OCI-LY7 (cell line): ENCODE measurements around the gene TMOD3. TPM values are rescaled to one million over a fixed set of nuclear protein-coding genes. Genes with fewer than 3 reads are reported as not detected.

Experiments
- BruUV-seq: library from RNA; stranded (reverse); fragments of 400-500 nt; replicated peaks from 2 replicates; lab custom pipeline; 2021; lab: Mats Ljungman, UMichigan
- CTCF ChIA-PET: fragments of 300-600 bp; sonication (Branson Sonifier 250); formaldehyde crosslinking; loops from one replicate; lab custom pipeline; 2022; ENCODE audit warnings: antibody characterized with exemption; ENCODE audit not compliant: unreplicated experiment; lab: Charles Lee
- POLR2A ChIA-PET: fragments of 300-600 bp; sonication (Branson Sonifier 250); formaldehyde crosslinking; loops from one replicate; lab custom pipeline; 2022; ENCODE audit warnings: antibody characterized with exemption; lab: Charles Lee
- DNase-seq: peaks from one replicate; pipeline ENCODE4 v3.0.0-alpha.2; 2015; ENCODE audit warnings: low spot score
- H2AFZ ChIP-seq: fragments of 200-600 bp; sonication (generic), shearing (Covaris generic); 2 replicates; pipeline ENCODE4 v1.6.1; 2014; ENCODE audit warnings: mild to moderate bottlenecking, antibody characterized with exemption, low read length, moderate library complexity
- H3K27ac ChIP-seq: fragments of 200-600 bp; sonication (generic); 2 replicates; pipeline ENCODE4 v1.5.1; 2014; ENCODE audit warnings: mixed run types, low read depth, mild to moderate bottlenecking, moderate library complexity, low read length, inconsistent platforms; ENCODE audit not compliant: poor library complexity, severe bottlenecking
- H3K36me3 ChIP-seq: fragments of 200-600 bp; sonication (generic); 2 replicates; pipeline ENCODE4 v1.6.1; 2014; ENCODE audit warnings: mild to moderate bottlenecking, antibody characterized with exemption, low read length, moderate library complexity, mixed read lengths; ENCODE audit not compliant: insufficient read depth
- H3K4me1 ChIP-seq: fragments of 200-600 bp; sonication (generic); 2 replicates; pipeline ENCODE4 v1.5.1; 2014; ENCODE audit warnings: mild to moderate bottlenecking, low read length; ENCODE audit not compliant: insufficient read depth, poor library complexity, severe bottlenecking
- H3K4me2 ChIP-seq: fragments of 200-600 bp; sonication (generic); 2 replicates; pipeline ENCODE4 v1.6.1; 2014; ENCODE audit warnings: mild to moderate bottlenecking, low read length
- H3K4me3 ChIP-seq: fragments of 200-600 bp; sonication (generic); 2 replicates; pipeline ENCODE4 v1.5.1; 2014; ENCODE audit warnings: mild to moderate bottlenecking, low read depth, low read length; ENCODE audit not compliant: poor library complexity, severe bottlenecking
- H3K79me2 ChIP-seq: fragments of 200-600 bp; sonication (generic); 2 replicates; pipeline ENCODE4 v1.6.1; 2016; ENCODE audit warnings: low read depth, mild to moderate bottlenecking, low read length, moderate library complexity, mixed read lengths; ENCODE audit not compliant: insufficient read depth
- H3K9me2 ChIP-seq: fragments of 200-600 bp; sonication (generic); 2 replicates; pipeline ENCODE4 v1.6.1; 2016; ENCODE audit warnings: mild to moderate bottlenecking, low read length, mixed read lengths; ENCODE audit not compliant: insufficient read depth
- H3K9me3 ChIP-seq: fragments of 200-600 bp; sonication (generic); 2 replicates; pipeline ENCODE4 v1.6.1; 2014; ENCODE audit warnings: mild to moderate bottlenecking, mixed run types, low read length, mixed read lengths
- H4K20me1 ChIP-seq: fragments of 200-600 bp; sonication (generic); 2 replicates; pipeline ENCODE4 v1.6.1; 2014; ENCODE audit warnings: mild to moderate bottlenecking, antibody characterized with exemption, low read length, moderate library complexity, mixed read lengths; ENCODE audit not compliant: insufficient read depth
- EZH2phosphoT487 ChIP-seq: fragments of 200-600 bp; sonication (generic); IDR thresholded peaks from 2 replicates; pipeline ENCODE4 v1.6.1; 2018; ENCODE audit warnings: low read depth, borderline replicate concordance, mild to moderate bottlenecking, mixed run types, antibody characterized with exemption, low read length, moderate library complexity, mixed read lengths
- intact Hi-C: fragments of 100-400 bp; cut with micrococcal nuclease; formaldehyde crosslinking; loops from one replicate; pipeline ENCODE4 v1.10.0; 2022; ENCODE audit not compliant: unreplicated experiment
- total RNA-seq, 2 experiments: library from RNA; depleted of rRNA in 1 of 2; stranded (reverse); fragments of >200 nt in 1 of 2; shearing (Covaris generic) in 1 of 2; gene quantifications; 2 replicates each; pipeline ENCODE4 v1.2.3, GENCODE V29; 2014 to 2022
- TF ChIP-seq, protein P1 (sequence below): fragments of 200-600 bp; sonication (generic); conservative IDR thresholded peaks from 2 replicates; pipeline ENCODE4 v1.5.1; 2014; ENCODE audit warnings: mild to moderate bottlenecking, antibody characterized with exemption, low read length, moderate library complexity, mixed read lengths

The TMOD3 gene
- total RNA-seq, 2 experiments from 2014 or later = 17.4 to 30.5 TPM

DNA sequence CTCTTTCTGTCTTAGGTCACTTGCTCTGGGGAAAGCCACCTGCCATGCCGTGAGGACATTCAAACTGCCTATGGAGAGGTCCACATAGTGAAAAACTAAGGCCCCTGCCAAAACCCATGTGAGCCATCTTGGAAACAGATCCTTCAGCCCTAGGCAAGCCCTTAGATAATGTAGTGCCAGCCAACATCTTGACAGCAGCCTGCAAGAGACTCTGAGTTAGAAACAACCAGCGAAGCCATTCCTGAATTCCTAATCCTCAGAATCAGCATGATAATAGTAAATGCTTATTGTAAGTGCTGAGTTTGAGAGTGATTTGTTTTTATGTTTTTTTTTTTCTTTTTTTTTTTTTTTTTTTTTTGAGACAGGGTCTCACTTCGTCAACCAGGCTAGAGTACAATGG, 101.6 kb downstream of the TMOD3 start:
- ChIA-PET POLR2A (interaction anchor here (0.7 kb wide), 1 partner anchor 9 kb away, joined by 3 read pairs; no protein-coding TSS in a partner anchor), CTCF (no interaction called here)
- no peak overlapping the region for H2AFZ ChIP-seq
- no peaks in the 10 kb centered on the region for H4K20me1 ChIP-seq
- no peak overlapping the region for H3K4me3 ChIP-seq
- H3K4me1 ChIP-seq = peaks cover 10% of the 10 kb centered on the region
- H3K9me2 ChIP-seq = no peaks in the 10 kb centered on the region
- no peak overlapping the region for H3K27ac ChIP-seq
- no peak for DNase-seq
- H3K9me3 ChIP-seq = no peaks in the 10 kb centered on the region
- no peaks in the 10 kb centered on the region for H3K79me2 ChIP-seq
- BruUV-seq = no TSS peak
- TF ChIP-seq, protein P1, sequence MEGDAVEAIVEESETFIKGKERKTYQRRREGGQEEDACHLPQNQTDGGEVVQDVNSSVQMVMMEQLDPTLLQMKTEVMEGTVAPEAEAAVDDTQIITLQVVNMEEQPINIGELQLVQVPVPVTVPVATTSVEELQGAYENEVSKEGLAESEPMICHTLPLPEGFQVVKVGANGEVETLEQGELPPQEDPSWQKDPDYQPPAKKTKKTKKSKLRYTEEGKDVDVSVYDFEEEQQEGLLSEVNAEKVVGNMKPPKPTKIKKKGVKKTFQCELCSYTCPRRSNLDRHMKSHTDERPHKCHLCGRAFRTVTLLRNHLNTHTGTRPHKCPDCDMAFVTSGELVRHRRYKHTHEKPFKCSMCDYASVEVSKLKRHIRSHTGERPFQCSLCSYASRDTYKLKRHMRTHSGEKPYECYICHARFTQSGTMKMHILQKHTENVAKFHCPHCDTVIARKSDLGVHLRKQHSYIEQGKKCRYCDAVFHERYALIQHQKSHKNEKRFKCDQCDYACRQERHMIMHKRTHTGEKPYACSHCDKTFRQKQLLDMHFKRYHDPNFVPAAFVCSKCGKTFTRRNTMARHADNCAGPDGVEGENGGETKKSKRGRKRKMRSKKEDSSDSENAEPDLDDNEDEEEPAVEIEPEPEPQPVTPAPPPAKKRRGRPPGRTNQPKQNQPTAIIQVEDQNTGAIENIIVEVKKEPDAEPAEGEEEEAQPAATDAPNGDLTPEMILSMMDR = no peak
- TF ChIP-seq EZH2phosphoT487 = no peak
- intact Hi-C loops = no loop called here
- H3K4me2 ChIP-seq = no peak overlapping the region
- peaks cover 8% of the 10 kb centered on the region for H3K36me3 ChIP-seq

DNA sequence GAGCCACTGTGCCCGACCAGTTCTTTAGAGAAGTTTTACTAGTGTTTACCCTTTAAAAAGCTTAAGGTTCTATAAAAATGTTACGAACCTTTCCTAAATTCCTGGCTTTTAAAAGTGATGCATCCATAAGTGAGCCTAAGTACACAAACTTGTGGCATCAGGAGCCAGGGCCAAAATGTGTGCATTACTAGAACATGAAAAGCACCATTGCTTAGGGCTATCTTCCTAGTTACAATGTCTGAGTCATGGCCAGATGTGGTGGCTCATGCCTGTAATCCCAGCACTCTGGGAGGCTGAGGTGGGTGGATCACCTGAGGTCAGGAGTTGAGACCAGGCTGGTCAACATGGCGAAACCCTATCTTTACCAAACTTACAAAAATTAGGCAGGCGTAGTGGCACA, 102.2 kb downstream of the TMOD3 start:
- intact Hi-C loops = no loop called here
- CTCF ChIA-PET = no interaction called here
- BruUV-seq = no TSS peak
- Histone ChIP-seq H4K20me1 (no peaks in the 10 kb centered on the region), H3K36me3 (peaks cover 14% of the 10 kb centered on the region), H3K4me3 (no peak overlapping the region), H3K79me2 (no peaks in the 10 kb centered on the region), H3K4me2 (no peak overlapping the region), H2AFZ (no peak overlapping the region), H3K9me3 (no peaks in the 10 kb centered on the region), H3K4me1 (peaks cover 16% of the 10 kb centered on the region), H3K27ac (no peak overlapping the region), H3K9me2 (no peaks in the 10 kb centered on the region)
- no peak for DNase-seq
- POLR2A ChIA-PET = interaction anchor here (0.7 kb wide), 2 partner anchors 10 to 979 kb away, joined by 3 read pairs; no protein-coding TSS in a partner anchor
- no peak for TF ChIP-seq EZH2phosphoT487
- TF ChIP-seq, protein P1 = no peak

DNA sequence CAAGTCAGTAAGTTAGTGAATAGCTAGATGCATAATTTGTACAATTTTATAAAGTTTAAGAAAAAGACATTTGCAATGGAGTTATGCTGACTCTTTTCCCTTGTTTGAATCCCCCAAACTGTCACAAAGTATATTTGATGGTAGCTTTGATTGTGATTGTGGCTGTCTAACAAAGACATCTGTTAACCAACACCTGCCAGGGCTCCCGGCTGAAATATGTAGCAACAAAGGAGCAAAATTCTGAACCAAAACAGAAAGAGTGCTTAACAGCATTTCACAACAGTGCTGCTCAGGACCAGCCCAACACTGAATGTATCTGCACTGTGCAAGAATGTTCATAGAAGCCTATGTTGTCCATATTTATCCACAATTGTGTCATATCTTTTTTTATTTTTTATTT, 102.7 kb downstream of the TMOD3 start:
- Histone ChIP-seq H3K4me3 (no peak overlapping the region), H3K9me2 (no peaks in the 10 kb centered on the region), H3K36me3 (peaks cover 19% of the 10 kb centered on the region), H3K4me1 (peaks cover 21% of the 10 kb centered on the region), H4K20me1 (no peaks in the 10 kb centered on the region), H2AFZ (no peak overlapping the region), H3K79me2 (no peaks in the 10 kb centered on the region), H3K27ac (no peak overlapping the region), H3K4me2 (no peak overlapping the region), H3K9me3 (no peaks in the 10 kb centered on the region)
- ChIA-PET POLR2A (interaction anchor here (0.6 to 1.0 kb wide), 4 partner anchors 9 to 978 kb away, joined by 3 read pairs; no protein-coding TSS in a partner anchor), CTCF (no interaction called here)
- DNase-seq = no peak
- TF ChIP-seq, protein P1 = no peak
- no peak for TF ChIP-seq EZH2phosphoT487
- intact Hi-C loops = no loop called here
- BruUV-seq = no TSS peak
